ENCODE results near the gene CSNK2A3. TPM values are rescaled to one million over a fixed set of nuclear protein-coding genes. Genes with fewer than 3 reads are reported as not detected.

CSNK2A3 gene
- total RNA-seq, 1 experiment from 2014 or later: 5.0 TPM

GRCh38 chr11:11383995-11384394 is 30.9 kb upstream of the CSNK2A3 start:
- no peaks in the 10 kb centered on the region for H3K27me3 ChIP-seq
- DNase-seq: no peak
- no peak overlapping the region for H3K4me3 ChIP-seq
- peaks cover 2% of the 10 kb centered on the region; the same call in 1 of the 2 replicates for H3K9me3 ChIP-seq
- 0 out of 2 replicates have a peak, but pooled peaks cover 2% of the 10 kb centered on the region for H3K36me3 ChIP-seq

- peak; percentile 37 for DNase-seq
- H3K36me3 ChIP-seq: no peaks in the 10 kb centered on the region
- no peaks in the 10 kb centered on the region for H3K27me3 ChIP-seq
- no peak overlapping the region for H3K4me3 ChIP-seq
- peaks cover 2% of the 10 kb centered on the region; the same call in 1 of the 2 replicates for H3K9me3 ChIP-seq
Observed at GRCh38 chr11:11382858-11383532, 29.9 kb upstream of the CSNK2A3 start.

DNA sequence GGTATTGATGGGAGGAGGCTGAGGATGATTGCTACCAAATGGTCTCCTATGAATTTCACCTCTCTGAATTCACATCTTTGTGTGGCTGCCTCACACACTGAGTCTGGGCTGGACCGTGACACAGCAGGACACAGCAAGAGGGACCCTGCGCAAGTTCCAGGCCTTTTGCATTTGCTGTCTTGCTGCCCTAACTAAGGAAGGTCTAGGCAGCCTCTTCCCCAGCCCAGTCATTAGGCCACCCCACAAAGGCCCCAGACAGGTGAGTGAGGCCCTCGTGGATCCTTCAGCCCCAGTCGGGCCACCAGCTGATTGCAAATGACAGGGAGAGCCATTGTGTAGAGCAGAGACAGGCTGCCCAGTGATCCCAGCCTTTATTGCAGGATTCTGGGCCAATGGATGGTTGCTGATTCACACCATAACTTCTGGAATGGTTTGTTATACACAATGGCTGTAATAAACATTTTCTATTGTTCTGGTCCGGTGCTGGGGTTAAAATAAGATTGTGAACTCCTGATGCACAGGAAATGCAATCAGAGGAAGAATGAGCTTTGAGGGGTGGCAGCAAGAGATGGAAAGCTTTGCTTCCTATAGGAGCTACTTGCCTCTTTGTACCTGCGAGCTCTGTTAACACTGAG is 28.5 kb upstream of the CSNK2A3 start:
- Histone ChIP-seq H3K4me3 (no peak overlapping the region), H3K36me3 (no peaks in the 10 kb centered on the region), H3K9me3 (peaks cover 2% of the 10 kb centered on the region; the same call in 1 of the 2 replicates), H3K27me3 (no peaks in the 10 kb centered on the region)
- no peak for DNase-seq

DNA sequence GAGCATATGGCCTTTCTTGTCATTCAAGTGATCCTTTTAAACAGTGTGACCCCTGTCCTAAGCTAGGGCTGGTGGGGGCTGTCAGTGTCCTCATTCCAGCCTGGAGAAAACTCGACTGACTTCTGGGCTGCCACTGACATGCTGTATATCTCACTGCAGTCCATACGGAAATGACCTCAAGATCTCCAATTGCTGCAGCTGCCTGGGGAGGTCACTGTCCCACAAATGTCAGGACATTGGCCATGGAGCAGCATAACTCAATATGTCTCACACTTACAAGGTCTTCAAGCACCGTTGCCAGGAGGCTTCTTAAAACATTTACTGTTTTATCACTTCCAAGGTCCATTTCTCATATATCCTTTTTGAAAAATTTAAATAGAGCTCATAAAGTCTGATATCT is 27.8 kb upstream of the CSNK2A3 start:
- no peak overlapping the region for H3K4me3 ChIP-seq
- no peaks in the 10 kb centered on the region for H3K36me3 ChIP-seq
- no peak for DNase-seq
- peaks cover 2% of the 10 kb centered on the region; the same call in 1 of the 2 replicates for H3K9me3 ChIP-seq
- no peaks in the 10 kb centered on the region for H3K27me3 ChIP-seq

- Histone ChIP-seq H3K36me3 (no peaks in the 10 kb centered on the region), H3K4me3 (no peak overlapping the region), H3K27me3 (no peaks in the 10 kb centered on the region), H3K9me3 (peaks cover 2% of the 10 kb centered on the region; the same call in 1 of the 2 replicates)
- DNase-seq: no peak
Observed at GRCh38 chr11:11380340-11380739, 27.3 kb upstream of the CSNK2A3 start.

GRCh38 chr11:11379661-11380060 is 26.6 kb upstream of the CSNK2A3 start:
- H3K9me3 ChIP-seq: peaks cover 2% of the 10 kb centered on the region; the same call in 1 of the 2 replicates
- H3K4me3 ChIP-seq: no peak overlapping the region

DNA sequence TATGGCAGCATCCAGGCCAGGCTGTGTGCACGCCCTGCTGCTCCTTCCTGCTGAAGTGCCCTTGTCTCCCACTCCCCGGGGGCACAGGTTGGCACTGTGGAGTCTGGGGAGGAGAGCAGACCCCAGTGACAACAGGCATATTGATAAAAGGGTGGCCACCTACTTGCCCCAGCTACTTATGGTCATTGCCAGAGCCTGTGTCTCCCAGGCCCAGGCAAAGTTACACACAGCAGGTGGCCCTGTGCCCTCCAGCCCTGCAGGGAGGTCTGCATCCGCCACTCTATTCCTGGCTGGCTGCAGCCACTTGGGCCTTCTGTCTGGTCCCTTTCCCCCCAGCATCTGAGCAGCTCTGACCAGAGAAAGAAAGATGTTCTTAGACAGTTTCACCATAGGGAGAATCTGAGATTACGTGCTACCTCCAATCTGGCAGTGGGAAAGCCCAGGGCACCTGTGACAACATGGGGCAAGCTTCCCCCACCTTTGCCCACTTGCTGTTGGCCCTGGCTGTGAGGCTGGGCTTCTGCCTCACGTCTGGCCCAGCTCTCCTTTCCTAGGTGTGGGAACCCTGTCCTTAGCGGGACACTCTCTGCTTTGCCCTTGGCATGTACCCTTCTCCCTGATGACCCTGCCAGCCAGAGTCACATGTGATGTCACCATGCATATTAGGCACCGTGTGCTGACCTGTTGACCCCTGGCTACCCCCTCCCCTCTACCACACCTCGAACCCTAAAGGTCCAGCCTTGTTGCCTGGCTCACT is 25.3 kb upstream of the CSNK2A3 start:
- Histone ChIP-seq H3K9me3 (no peaks in the 10 kb centered on the region), H3K36me3 (no peaks in the 10 kb centered on the region; the same call in 1 of the 2 replicates), H3K27me3 (no peaks in the 10 kb centered on the region), H3K4me3 (no peak overlapping the region)
- DNase-seq: no peak

More at GRCh38 chr11:11379661-11380060, 26.6 kb upstream of the CSNK2A3 start:
- Histone ChIP-seq H3K36me3 (no peaks in the 10 kb centered on the region; the same call in 1 of the 2 replicates), H3K27me3 (no peaks in the 10 kb centered on the region)
- DNase-seq: no peak

DNA sequence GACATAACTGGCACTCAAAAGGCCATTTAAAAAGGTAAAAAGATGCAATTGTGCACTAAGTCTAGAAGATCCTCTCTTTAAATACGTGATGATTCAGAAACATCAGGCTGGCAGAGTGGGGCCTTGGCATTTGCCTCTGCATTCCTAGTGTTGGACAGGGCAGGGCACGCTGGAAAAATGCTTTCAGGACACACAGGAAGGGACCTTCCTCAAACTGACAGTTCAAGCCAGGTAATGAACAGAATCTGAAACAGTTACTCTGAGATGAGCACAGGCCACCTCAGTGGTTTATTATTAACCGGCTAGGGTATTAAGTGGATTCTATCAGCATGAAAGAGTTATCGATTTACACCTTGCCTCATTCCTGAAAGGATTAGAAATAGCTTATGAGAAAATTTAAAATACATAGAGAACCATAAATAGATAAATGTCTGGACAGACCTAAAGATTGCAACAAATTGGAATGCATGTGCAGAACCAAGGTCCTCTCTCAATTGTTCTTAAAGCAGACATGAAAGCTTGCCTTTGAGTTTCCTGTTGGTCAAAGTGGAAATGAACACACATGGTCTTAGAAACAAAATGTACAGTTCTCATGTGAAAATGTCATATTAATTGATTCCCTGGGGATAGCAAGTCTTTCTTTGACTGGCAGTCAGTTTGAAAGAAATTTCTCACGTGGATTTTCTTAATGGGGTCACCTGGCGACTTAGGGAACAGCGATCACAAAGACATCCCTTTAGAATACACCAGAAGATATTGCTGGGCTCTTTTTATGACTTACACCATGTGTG is 21.5 kb upstream of the CSNK2A3 start:
- no peak for DNase-seq
- H3K4me3 ChIP-seq: no peak overlapping the region

DNA sequence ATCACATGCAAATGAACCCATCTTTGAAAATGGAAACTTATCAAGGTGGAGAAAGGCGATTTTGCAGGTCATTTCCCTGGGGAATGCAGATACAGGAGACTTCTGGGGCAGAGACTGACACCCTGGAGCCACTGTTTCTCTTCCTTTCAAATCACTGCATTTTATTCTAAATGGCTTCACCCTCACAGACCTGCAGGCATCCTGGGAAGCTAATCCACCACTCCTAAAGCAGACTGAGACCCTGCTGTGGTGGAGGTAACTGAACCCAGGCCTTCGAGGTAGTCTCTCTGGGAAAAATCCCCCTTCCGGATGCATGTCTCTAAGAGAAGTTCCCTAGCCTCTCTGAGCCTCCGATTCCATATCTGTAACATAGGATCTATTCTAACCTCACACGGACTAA is 20.9 kb upstream of the CSNK2A3 start:
- Histone ChIP-seq H3K27me3 (no peaks in the 10 kb centered on the region), H3K9me3 (no peaks in the 10 kb centered on the region)
- DNase-seq: no peak

More for the DNA sequence above, 21.5 kb upstream of the CSNK2A3 start:
- Histone ChIP-seq H3K9me3 (no peaks in the 10 kb centered on the region), H3K27me3 (no peaks in the 10 kb centered on the region), H3K36me3 (no peaks in the 10 kb centered on the region; the same call in 1 of the 2 replicates)

GRCh38 chr11:11372461-11372860 is 19.4 kb upstream of the CSNK2A3 start:
- H3K36me3 ChIP-seq: no peaks in the 10 kb centered on the region; the same call in 1 of the 2 replicates
- H3K4me3 ChIP-seq: no peak overlapping the region
- no peak for DNase-seq
- H3K9me3 ChIP-seq: peaks cover 9% of the 10 kb centered on the region
- no peaks in the 10 kb centered on the region for H3K27me3 ChIP-seq

More for the DNA sequence above, 20.9 kb upstream of the CSNK2A3 start:
- no peaks in the 10 kb centered on the region; the same call in 1 of the 2 replicates for H3K36me3 ChIP-seq
- no peak overlapping the region for H3K4me3 ChIP-seq

DNA sequence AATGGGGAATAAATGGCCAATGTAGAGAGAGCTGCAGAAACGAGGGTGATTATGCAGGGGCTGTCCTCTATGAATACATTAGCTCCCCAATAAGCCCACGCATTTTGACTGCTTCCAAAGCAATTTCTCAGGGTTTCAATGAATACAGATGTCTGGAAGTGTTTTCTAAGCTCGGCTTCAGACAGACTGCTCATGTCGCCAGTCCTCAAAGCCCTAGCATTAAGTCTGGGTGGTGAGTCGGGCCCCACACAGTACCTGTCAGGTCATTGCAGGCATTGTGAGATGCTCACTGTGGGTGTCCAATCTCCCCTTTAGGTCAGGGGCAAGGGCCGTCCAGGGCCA is 17.9 kb upstream of the CSNK2A3 start:
- peaks cover 9% of the 10 kb centered on the region for H3K9me3 ChIP-seq
- H3K27me3 ChIP-seq: no peaks in the 10 kb centered on the region
- no peak overlapping the region for H3K4me3 ChIP-seq
- H3K36me3 ChIP-seq: no peaks in the 10 kb centered on the region; the same call in 1 of the 2 replicates
- no peak for DNase-seq

DNA sequence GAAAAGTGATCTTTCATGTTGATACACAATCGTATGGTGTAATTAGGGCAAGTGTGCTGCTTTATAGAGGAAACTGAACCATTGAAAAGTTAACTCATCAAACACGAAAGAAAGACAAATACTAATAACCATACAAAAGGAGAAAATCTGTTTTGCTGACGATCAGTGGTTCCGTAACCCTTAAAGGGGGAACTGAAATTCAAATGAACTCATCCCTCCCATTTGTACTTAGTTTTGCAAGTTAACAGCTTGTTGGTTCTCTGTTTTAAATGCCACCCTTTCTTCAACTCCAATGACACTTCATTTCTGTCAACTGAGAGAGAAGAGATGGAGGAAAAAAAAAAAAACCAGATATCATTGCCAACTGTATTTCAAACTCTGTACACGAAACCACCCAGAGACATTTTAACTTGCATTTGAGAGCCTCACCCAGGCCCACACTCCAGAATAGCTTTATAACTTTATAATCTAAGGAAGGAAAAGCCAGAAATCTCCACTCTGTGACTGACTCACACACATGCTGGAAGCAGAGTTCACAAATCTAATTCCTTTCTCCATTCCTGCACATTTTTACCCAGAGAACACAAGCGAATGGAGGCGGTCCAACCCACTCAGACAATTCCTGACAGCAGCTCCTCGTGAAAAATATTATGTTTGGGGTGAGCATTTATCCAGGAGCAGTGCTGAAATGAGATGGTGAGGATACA is 17.4 kb upstream of the CSNK2A3 start:
- no peak overlapping the region for H3K4me3 ChIP-seq
- H3K27me3 ChIP-seq: no peaks in the 10 kb centered on the region
- no peak for DNase-seq
- no peaks in the 10 kb centered on the region; the same call in 1 of the 2 replicates for H3K36me3 ChIP-seq
- H3K9me3 ChIP-seq: peaks cover 9% of the 10 kb centered on the region

GRCh38 chr11:11366793-11367192 is 13.7 kb upstream of the CSNK2A3 start:
- Histone ChIP-seq H3K36me3 (no peaks in the 10 kb centered on the region), H3K4me3 (no peak overlapping the region), H3K9me3 (peaks cover 9% of the 10 kb centered on the region), H3K27me3 (no peaks in the 10 kb centered on the region)
- DNase-seq: no peak

DNA sequence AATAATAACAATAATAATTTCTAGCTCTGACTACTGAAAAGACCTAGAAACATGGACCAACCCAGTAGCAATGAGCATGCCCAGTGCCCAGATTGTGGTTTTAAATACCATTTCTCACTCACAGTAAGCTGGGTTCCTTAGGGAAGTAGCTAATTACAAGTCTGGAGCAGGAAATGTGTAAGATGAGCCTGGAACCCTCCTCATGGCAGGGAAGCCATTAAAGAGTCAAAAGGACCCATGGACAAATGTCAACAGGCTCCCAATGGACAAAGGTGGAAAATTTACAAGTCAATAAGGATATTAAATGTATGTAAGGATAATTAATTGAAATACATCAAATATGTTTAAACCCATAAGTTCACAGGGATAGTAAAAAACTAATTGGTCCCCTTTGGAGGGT is 10.6 kb upstream of the CSNK2A3 start:
- Histone ChIP-seq H3K36me3 (no peaks in the 10 kb centered on the region), H3K27me3 (no peaks in the 10 kb centered on the region), H3K9me3 (peaks cover 9% of the 10 kb centered on the region), H3K4me3 (no peak overlapping the region)
- DNase-seq: no peak

DNA sequence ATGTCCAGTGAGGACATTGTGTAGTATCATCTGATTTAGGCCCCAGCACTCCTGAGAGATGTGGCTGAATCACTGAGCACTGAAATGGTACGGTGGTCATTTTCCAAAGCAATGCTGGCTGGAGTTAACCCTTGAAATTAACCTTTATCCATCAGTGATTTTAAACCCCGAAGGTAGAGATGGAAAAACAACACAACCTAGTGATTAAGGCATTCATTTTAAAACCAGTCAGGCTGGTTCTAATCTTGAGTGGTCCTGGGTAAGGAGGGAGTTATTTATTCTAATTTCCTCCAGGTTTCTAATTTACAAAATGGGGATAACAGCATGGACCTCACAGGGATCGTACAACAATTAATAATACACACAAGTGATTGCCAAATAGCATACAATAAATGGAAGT is 6.6 kb upstream of the CSNK2A3 start:
- H3K36me3 ChIP-seq: no peaks in the 10 kb centered on the region
- no peaks in the 10 kb centered on the region for H3K27me3 ChIP-seq
- no peak overlapping the region for H3K4me3 ChIP-seq
- H3K9me3 ChIP-seq: no peaks in the 10 kb centered on the region
- no peak for DNase-seq

DNA sequence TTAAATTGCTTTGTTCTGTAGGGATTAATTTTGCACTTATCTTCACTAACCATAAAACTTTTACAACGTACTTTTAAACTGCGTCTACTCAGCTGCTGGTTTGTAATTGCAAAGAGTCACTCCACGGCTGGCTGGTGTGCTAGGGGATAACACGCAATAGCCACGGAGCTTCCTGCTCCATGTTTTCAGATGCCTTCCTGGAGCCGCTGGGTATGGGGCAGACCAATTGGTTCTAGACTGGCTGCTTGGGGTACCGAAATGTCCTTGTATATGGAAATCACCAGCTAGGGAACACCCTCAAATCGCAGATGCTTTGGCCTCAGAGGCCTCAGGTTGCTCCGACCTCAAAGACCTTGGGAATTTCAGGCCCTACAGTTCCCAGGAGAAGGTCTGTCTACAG is 3.8 kb upstream of the CSNK2A3 start:
- no peak overlapping the region for H3K4me3 ChIP-seq
- H3K9me3 ChIP-seq: no peaks in the 10 kb centered on the region
- no peak for DNase-seq
- no peaks in the 10 kb centered on the region for H3K27me3 ChIP-seq
- no peaks in the 10 kb centered on the region for H3K36me3 ChIP-seq

Measured in MG63 (cell line).